NCI-H748 treated with DMSO at 0.1 percent for 48 hours (cell line): ENCODE data around the gene APPBP2.
"Not testable (repeated sequence)": the region's sequence is repeated elsewhere in the genome, so short reads cannot be mapped to it uniquely, and the experiment has no call there.

ENCODE experiments used
- DNase-seq: peaks from one replicate; lab custom pipeline; 2025; lab: John Stamatoyannopoulos, UW

APPBP2 gene

DNA sequence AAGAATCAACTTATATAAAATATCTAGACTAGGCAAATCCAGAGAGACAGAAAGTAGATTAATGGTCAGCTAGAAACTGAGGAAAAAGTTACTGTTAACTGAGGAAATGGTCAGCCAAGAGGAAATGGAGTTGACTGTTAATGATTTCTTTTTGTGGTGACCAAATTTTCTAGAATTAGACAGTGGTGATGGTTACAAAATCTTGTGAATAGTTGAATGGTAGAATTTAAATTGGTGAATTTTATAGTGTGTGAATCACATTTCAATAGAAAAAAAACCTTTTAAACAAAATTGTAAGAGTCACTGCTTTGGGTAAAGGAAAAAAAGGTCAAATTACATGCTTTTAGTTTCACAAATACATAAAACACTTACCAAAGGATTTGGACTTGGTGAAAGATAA lies 30.0 kb downstream of the APPBP2 start:
- DNase-seq: no peak

DNA sequence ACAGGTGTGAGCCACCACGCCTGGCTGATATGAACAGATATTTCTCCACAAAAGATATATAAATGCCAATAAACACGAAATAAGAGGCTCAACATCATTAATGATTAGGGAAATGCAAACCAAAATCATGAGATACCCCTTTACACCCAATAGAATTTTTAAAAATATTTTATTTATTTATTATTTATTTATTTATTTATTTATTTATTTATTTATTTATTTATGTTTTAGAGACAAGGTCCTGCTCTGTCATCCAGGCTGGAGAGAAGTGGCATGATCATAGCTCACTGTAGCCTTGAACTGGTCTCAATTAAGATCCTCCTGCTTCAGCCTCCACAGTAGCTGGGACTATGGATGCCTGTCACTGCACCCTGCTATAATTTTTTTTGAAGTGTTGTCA lies 30.8 kb downstream of the APPBP2 start:
- DNase-seq: no peak

DNA sequence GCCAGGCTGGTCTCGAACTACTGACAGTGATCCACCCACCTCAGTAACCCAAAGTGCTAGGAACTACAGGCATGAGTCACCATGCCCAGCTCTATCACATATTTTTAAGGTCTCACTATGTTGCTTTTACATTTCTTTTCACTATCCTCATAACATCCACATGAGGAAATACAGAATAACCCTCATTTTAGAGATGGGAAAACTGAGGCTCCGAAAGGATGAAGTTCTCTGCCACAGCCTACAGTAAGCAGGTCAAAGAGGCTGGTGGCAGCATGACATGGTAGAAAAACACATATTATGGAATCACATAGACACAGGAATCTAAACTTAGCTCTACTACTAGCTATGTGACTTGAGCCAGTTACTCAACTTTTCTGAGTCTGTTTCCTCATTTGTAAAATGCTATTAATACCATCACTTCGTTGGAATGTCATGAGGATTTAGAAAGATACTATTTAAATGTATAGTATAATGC lies 32.2 kb downstream of the APPBP2 start:
- DNase-seq: no peak

DNA sequence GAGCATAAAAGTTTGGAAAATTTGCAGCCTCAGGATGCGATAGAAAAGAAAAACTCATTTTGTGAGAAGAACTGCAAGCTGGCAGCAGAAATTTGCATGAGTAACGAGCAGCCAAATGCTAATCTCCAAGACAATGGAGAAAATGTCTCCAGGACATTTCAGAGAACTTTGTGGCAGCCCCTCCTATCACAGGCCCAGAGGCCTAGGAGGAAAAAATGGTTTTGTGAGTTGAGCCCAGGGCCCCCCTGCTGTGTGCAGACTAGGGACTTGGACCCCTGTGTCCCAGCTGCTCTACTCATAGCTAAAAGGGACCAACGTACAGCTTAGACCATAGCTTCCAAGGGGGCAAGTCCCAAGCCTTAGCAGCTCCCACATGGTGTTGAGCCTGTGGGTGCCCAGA lies 34.3 kb downstream of the APPBP2 start:
- no peak for DNase-seq

DNA sequence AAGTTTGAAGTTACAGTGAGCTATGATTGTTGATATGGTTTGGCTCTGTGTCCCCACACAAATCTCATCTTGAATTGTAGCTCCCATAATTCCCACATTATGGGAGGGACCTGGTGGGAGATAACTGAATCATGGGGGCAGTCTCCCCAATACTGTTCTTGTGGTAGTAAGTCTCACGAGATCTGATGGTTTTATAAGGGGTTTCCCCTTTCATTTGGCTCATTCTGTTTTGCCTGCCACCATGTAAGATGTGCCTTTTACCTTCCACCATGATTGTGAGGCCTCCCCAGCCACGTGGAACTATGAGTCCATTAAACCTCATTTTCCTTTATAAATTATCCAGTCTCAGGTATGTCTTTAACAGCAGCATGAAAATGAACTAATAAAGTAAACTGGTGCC lies 35.4 kb downstream of the APPBP2 start:
- not testable (repeated sequence) for DNase-seq

DNA sequence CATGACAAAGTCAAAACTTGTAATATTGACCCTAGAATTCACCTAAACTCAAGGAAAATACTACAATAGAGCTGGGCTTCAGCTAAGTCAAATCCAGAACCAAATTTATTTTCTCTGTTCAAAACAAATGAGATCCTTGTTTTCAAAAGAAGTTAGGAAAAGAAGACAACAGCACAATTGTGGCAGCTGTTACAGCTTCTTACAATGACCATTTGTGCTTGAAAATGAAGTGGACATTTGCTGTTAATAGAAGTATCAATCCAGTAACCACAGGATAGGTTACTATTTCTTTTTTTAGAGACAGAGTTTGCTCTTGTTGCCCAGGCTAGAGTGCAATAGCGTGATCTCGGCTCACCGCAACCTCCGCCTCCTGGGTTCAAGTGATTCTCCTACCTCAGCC lies 44.4 kb downstream of the APPBP2 start:
- DNase-seq: no peak

DNA sequence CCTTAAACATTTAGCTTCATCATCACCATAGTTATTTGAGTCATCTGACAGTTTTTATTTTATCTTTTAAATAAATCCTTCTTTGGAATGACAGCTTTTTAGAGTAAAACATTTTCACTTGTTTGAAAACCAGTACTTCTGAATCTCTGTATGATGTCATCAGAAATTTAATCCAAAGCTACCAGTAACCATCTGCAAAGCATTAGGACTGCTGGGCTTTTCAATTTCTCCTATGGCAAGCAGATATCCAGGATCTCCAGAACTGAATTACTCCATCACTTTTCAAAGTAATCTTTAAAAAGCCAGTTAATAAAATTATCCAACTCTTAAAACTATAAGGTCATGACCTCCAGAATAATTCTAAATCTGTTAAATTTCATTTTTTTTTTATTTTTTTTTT lies 52.3 kb downstream of the APPBP2 start:
- DNase-seq: no peak

DNA sequence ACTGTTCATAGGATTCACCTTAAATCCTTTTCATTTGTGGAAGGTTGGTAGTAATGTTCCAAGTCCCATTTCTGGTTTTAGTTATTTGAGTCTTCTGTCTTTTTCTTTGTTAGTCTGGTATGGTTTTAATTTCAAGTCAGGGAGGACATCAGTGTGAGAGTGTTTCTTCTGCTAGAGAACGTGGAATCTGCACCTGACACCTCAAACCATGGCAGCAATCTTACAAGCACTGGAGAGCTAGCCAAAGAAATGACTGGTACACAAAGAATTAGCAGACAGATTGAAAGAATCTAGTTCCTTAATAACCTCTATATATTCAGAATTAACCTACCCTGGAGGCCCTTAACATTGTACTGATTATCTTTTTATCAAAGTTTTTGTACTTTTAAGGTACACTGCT lies 53.6 kb downstream of the APPBP2 start:
- DNase-seq: no peak

DNA sequence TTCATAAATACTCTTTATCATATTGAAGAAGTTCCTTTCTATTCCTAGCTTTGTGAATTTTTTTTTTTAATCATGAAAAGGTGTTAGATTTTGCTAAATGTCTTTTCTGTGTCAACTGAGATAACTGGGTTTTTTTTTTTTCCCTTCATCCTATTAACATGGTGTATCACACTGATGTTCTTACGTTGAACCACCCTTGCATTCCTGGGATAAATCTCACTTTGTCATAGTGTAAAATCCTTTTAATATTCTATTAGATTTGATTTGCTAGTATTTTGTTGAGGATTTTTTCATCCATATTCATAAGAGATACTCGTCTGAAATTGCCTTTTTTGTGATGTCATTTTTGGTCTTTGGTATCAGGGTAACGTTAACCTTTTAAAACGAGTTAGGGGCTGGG lies 54.6 kb downstream of the APPBP2 start:
- no peak for DNase-seq

DNA sequence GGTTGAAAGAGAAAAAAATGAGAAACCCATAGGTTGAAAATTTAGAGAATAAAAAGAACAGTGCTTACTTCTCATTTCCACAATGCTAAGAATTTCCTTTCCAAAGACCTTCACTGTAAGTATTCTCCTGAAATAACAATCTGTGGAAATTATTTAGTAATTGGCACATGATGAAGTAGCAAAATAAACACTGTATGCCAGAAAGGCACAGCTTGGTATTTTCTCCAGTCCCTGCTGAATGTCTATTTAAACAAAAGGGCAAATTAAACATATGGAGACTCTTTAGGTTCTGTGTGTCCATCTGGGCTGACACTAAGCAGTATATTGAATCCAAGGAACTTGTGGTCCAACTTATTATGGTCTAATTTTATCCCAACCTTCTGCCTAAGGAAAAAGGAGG lies 57.7 kb downstream of the APPBP2 start:
- no peak for DNase-seq

DNA sequence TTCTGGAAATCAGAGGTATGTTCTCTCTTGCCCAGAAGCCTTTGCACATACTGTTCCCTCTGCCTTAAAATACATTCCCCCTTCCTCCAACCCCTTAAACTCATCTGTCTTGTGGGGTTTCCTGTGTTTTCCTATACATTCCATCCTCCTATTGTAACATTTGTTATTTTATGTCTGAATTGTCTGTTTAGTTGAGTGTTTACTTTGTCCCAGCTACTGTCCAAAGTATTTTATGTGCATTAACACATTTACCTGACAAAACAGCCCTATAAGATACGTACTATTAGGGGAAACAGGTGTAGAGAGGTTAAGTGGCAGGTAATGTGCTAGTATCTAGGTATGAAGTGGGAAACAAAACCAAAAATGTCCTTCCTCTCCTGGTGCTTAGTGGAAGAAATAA lies 61.7 kb downstream of the APPBP2 start:
- DNase-seq: no peak

DNA sequence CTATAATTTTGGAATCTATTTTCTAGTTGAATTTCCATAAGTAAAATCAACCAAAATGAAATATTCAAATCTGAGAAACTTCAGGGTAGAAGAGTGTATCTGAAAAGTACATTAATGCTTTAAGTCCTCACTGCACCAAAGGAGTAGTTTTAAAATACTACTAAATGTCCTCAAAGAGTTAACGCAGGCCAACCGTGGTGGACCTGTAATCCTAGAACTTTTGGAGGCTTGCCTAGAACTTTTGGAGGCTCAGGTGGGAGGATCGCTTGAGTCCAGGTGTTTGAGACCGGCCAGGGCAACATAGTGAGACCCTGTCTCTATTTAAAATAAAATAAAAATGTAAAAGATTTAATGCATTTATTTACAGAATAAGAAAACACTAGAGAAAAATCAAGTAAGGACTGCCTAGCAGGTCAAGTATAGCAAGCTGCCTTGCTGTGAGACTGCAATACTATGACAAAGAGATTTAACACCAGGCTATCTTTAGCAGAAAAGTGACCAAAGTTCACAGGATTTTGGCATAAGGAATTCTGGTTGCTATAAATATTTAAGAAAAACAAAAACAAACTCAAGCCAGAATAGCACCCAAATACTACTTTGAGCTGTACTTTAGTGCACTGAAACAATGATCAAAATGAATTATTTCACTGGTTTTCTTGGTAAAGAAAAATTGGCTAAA lies 62.7 kb downstream of the APPBP2 start:
- no peak for DNase-seq

DNA sequence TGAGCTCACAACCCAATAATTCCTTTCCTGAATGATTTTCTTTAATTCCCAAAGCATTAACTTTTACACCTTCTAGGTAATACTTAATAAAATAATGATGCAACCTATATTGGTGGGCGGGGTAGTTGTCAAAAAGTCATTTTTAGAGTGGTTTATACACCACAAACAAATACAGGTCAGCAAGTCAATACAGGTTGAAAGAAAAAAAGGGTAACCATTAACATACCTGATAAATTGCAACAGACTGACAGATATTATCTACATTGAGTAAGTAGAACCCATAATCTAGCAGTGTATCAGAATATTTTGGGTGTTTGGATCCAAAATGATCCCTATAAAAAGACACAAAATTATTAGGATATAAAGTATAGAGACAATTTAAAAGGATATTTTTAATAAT lies 64.5 kb downstream of the APPBP2 start:
- DNase-seq: no peak

DNA sequence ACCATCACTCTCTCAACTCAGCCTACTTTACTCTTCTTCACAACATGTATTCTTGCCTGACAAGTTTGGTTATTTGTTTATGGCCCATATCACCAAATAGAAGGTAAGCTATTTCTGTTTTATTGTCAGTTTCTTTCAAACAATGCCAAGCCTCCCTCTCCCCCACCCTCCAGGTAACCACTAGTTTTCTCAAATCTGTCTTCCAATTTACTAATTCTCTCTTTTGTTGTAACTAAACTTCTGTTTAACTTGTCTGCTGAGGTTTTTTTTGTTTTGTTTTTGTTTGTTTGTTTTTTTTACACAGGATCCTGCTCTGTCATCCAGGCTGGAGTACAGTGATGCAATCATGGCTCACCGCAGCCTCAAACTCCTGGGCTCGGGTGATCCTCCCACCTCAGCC lies 68.9 kb downstream of the APPBP2 start:
- DNase-seq: no peak

DNA sequence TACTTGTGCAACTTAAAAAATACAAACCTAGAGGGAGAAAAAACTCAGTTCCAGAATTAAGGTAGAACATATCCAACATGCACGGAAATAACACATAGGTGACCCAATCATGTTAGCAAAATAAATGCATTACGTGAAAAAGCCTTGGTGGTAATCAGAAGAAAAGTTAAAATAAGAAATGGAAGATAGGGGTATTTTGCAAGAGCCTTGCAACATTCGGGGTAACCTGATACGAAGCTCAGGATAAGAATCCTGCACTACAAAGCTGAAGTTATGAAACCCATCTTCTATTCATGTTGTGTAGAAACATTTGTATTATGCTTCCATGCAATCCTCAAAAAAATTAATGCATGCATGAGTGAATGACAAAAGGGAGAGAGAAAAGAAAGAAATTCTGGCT lies 70.7 kb downstream of the APPBP2 start:
- DNase-seq: no peak

DNA sequence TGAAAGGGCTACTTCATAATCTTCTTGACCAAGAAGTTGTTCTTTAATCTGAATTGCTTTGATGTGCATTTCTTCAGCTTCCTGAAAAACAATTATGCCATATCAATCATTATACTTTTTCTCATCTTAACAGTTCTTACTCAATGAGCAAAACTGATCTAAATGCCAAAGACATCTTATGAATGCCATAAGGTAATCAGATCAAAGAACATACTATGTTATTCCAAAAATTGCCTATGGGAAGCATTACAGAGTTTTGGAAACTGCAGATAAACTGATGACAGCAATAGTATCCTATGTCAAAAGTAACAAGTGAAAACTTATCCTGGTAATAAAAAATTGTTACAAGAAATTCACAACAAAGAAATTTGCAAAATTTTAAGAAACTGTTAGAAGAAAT lies 74.1 kb downstream of the APPBP2 start:
- no peak for DNase-seq

DNA sequence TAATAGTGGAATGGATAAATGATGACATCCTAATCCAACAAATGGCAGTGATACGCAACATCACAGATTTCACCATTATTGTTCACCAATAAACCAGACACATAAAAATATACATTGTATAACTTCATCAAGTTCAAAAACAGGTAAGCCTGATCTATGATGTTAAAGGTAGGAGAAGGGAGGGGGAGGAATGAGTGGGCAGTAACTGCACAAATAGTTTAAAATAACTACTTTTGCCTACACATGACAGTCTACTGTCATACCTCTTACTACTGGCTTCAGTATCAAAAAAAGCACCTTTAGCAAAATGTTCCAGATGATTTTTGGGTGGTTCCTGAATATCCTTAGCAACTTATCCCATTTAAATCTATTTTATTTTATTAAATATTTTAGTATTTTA lies 75.0 kb downstream of the APPBP2 start:
- no peak for DNase-seq

DNA sequence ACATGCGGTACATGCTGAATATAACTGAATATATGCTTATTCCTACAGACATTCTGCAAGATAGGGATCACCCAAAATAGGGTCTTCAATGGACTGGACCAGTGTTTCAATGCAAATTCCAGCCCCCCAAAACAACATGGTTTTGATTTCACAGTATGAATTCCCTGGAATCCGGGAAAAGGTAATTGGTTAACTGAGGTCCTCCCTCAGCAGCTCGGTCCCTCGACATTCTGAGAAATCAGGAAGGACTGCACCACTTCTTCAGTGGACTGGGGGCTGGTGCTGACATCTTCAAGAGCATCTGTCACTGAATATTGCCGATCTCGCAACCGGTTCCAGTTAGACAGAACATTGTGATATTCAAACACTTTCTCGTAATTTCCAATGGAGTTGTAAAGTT lies 78.7 kb downstream of the APPBP2 start:
- DNase-seq: no peak

DNA sequence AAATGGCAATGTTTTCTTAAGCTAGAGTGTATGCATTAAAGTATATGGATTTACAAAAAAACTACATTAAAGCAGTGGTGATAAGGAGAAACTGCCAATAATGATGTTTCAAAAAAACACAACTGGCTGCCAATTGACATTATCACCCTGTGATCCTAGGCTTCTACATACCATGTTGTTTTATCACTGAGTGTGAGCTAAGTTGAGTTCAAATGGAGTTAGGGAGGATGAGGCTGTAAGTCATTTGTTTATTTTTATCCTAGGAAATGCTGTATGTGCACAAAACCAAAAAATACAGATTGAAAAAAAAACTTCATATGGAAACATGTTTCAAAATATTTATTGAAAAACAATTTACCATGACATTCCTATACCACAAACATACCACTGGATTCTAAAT lies 80.9 kb downstream of the APPBP2 start:
- DNase-seq: no peak

DNA sequence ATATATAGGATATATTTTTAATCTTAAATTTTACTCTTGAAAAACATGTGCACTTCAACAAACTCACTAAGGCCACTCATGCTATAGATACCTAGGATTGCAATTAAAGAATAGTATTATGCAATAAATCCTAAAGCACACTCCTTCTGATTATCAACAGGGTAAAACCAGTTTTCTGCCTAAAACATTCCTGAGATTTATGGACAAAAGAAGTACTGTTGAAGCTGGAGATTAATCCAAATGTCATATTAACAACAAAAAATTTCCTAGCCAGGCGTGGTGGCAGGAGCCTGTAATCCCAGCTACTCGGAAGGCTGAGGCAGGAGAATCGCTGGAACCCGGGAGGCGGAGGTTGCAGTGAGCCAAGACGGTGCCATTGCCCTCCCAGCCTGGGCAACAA lies 82.3 kb downstream of the APPBP2 start:
- no peak for DNase-seq

DNA sequence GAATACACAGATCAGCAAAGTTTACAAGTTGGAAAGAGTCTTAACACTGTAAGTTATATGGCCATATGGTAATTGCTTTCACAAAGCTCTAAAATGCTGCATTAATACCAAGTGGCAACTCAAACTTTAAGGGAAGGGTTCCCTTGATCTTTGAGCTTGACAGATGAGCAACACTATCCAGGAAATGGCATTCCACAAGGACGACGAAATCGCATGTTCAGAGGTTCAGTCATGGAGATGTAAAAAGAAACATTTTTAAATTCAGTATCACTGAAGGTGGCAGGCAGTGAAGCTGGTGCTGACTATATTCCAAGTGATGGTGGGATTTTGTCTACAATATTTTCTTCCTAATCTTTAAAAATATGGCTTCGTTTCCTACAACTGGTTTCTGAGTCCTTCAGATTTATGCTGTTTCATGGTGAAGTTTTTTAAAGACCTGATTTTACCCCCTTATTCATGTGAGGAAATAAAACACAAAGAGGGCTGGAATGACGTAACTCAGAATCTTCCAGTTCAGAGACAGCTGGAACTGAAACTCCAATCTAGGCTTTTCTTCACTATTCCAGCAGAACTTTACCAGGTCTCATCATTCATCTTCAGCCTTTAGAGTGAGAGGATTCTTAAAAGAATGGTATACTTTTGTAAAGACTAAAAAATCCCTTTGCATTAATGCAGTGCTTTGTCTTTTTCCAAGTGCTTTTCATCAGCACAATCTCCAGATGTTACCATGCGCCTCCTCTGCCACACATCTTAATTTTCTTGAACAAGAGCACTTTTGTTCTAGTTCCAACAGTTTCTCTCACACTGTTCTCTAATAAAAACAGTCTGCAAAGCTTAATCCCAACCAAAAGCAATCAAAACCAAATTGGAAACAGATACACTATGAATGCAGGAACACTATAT lies 83.5 kb downstream of the APPBP2 start:
- no peak for DNase-seq

DNA sequence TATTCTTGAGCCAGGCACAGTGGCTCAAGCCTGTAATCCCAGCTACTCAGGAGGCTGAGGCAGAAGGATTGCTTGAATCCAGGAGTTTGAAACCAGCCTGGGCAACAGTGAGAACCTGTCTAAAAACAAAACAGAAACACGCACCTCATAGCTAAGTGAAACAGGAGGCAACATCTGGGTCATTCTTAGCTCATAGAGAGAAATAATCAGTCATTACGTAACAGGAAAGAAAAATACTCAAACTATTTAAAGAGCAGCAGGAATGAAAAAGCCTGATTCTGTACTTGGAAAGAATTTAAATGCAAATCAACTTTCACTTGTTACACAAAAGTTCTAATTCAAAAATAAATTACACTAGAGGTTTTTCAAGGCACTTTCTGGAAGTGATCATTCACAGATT lies 86.5 kb downstream of the APPBP2 start:
- DNase-seq: no peak

DNA sequence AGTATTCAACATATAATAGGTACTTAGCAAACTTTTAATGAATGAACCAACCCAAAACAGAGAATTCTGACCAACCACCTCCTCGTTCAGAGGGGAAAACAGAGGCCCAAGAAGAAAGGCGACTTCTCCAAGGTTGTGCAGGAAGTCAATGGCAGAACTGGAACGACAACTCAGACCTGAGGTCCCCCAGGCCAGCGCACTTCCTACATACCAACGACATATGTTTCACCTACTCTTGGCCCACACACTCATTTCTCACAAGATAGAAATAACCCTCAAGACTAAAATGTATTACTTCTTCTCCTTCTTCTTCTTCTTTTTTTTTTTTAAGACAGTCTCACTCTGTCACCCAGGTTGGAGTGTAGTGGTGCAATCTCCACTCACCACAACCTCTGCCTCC lies 89.4 kb downstream of the APPBP2 start:
- DNase-seq: no peak
